MCF 10A (cell line): ENCODE data around the gene SOX15. TPM values are rescaled to one million over a fixed set of nuclear protein-coding genes. Genes with fewer than 3 reads are reported as not detected.
A peak's percentile ranks its signal among the peaks of the same experiment; 100 is the strongest.

Experiments
- BruUV-seq: library from RNA; stranded (reverse); fragments of 400-500 nt; replicated peaks from 2 replicates; lab custom pipeline; 2021; lab: Mats Ljungman, UMichigan
- CTCF ChIA-PET: fragments of 300-600 bp; sonication (Branson Sonifier 250); formaldehyde crosslinking; extraction: SDS; loops from one replicate; lab custom pipeline; 2021; ENCODE audit warnings: antibody characterized with exemption, inconsistent platforms; lab: Yijun Ruan, JAX
- POLR2A ChIA-PET: fragments of 300-600, 350-650 bp; sonication (Branson Sonifier 250); formaldehyde crosslinking; extraction: SDS; loops from one replicate; lab custom pipeline; 2020; ENCODE audit warnings: antibody characterized with exemption, inconsistent platforms; lab: Yijun Ruan, JAX
- DNase-seq: peaks from one replicate; pipeline ENCODE4 v3.0.0-alpha.2; 2018; ENCODE audit not compliant: unreplicated experiment
- H3K27ac Mint-ChIP-seq: one replicate; pipeline ENCODE4 v1.8.0; 2022; ENCODE audit warnings: mild to moderate bottlenecking, low read depth, mixed read lengths; ENCODE audit not compliant: unreplicated experiment
- H3K27me3 Mint-ChIP-seq: one replicate; pipeline ENCODE4 v1.8.0; 2022; ENCODE audit warnings: mixed read lengths; ENCODE audit not compliant: insufficient read depth, unreplicated experiment
- H3K36me3 Mint-ChIP-seq: one replicate; pipeline ENCODE4 v1.8.0; 2022; ENCODE audit warnings: mild to moderate bottlenecking, moderate library complexity, mixed read lengths; ENCODE audit not compliant: insufficient read depth, unreplicated experiment
- H3K4me1 Mint-ChIP-seq: one replicate; pipeline ENCODE4 v1.8.0; 2022; ENCODE audit warnings: mixed read lengths; ENCODE audit not compliant: insufficient read depth, unreplicated experiment
- H3K4me3 Mint-ChIP-seq: one replicate; pipeline ENCODE4 v1.8.0; 2022; ENCODE audit warnings: mild to moderate bottlenecking, moderate library complexity, mixed read lengths; ENCODE audit not compliant: unreplicated experiment
- H3K9me3 Mint-ChIP-seq: one replicate; pipeline ENCODE4 v1.8.0; 2022; ENCODE audit warnings: mixed read lengths; ENCODE audit not compliant: unreplicated experiment
- intact Hi-C: fragments of 100-400 bp; cut with micrococcal nuclease; formaldehyde crosslinking; loops from 2 replicates; pipeline ENCODE4 v1.14.1; 2022
- total RNA-seq: library from RNA; stranded (reverse); gene quantifications from 2 replicates; pipeline ENCODE4 v1.2.3, GENCODE V29; 2022
- TF ChIP-seq, protein P1 (sequence below): fragments of 200-600 bp; IDR thresholded peaks from one replicate; pipeline ENCODE4 v1.8.0; 2022; ENCODE audit warnings: antibody characterized with exemption, mild to moderate bottlenecking; ENCODE audit not compliant: unreplicated experiment

The SOX15 gene
- total RNA-seq, 1 experiment from 2014 or later: 34.4 TPM

DNA sequence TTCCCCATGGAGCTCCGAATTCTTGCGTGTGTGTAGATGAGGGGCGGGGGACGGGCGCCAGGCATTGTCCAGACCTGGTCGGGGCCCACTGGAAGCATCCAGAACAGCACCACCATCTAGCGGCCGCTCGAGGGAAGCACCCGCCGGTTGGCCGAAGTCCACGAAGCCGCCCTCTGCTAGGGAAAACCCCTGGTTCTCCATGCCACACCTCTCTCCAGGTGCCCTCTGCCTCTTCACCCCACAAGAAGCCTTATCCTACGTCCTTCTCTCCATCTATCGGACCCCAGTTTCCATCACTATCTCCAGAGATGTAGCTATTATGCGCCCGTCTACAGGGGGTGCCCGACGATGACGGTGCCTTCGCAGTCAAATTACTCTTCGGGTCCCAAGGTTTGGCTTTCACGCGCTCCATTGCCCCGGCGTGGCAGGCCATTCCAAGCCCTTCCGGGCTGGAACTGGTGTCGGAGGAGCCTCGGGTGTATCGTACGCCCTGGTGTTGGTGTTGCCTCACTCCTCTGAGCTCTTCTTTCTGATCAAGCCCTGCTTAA, 28.8 kb downstream of the SOX15 start:
- TSS peak; percentile 61 for BruUV-seq
- Mint-ChIP-seq H3K4me3 (peak overlapping the region; percentile 81), H3K36me3 (peaks cover 31% of the 10 kb centered on the region), H3K4me1 (peaks cover 42% of the 10 kb centered on the region), H3K27me3 (no peaks in the 10 kb centered on the region), H3K27ac (peak overlapping the region; percentile 91), H3K9me3 (no peaks in the 10 kb centered on the region)
- TF ChIP-seq, protein P1, sequence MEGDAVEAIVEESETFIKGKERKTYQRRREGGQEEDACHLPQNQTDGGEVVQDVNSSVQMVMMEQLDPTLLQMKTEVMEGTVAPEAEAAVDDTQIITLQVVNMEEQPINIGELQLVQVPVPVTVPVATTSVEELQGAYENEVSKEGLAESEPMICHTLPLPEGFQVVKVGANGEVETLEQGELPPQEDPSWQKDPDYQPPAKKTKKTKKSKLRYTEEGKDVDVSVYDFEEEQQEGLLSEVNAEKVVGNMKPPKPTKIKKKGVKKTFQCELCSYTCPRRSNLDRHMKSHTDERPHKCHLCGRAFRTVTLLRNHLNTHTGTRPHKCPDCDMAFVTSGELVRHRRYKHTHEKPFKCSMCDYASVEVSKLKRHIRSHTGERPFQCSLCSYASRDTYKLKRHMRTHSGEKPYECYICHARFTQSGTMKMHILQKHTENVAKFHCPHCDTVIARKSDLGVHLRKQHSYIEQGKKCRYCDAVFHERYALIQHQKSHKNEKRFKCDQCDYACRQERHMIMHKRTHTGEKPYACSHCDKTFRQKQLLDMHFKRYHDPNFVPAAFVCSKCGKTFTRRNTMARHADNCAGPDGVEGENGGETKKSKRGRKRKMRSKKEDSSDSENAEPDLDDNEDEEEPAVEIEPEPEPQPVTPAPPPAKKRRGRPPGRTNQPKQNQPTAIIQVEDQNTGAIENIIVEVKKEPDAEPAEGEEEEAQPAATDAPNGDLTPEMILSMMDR: peak; percentile 88
- peak; percentile 92 for DNase-seq
- intact Hi-C loops: loop anchor here (1.0 kb wide), 6 partner anchors 28 to 281 kb away; partner anchors contain the start of gene POLR2A
- CTCF ChIA-PET: interaction anchor here (0.6 to 7.1 kb wide), 56 partner anchors 9 to 599 kb away, joined by 3 to 123 read pairs (median 4); partner anchors contain the start of genes CD68, CHRNB1, TMEM95 and TP53
- POLR2A ChIA-PET: interaction anchor here (0.6 to 6.0 kb wide), 48 partner anchors 9 to 516 kb away, joined by 3 to 71 read pairs (median 5); partner anchors contain the start of genes CD68, GPS2, MPDU1 and NEURL4

DNA sequence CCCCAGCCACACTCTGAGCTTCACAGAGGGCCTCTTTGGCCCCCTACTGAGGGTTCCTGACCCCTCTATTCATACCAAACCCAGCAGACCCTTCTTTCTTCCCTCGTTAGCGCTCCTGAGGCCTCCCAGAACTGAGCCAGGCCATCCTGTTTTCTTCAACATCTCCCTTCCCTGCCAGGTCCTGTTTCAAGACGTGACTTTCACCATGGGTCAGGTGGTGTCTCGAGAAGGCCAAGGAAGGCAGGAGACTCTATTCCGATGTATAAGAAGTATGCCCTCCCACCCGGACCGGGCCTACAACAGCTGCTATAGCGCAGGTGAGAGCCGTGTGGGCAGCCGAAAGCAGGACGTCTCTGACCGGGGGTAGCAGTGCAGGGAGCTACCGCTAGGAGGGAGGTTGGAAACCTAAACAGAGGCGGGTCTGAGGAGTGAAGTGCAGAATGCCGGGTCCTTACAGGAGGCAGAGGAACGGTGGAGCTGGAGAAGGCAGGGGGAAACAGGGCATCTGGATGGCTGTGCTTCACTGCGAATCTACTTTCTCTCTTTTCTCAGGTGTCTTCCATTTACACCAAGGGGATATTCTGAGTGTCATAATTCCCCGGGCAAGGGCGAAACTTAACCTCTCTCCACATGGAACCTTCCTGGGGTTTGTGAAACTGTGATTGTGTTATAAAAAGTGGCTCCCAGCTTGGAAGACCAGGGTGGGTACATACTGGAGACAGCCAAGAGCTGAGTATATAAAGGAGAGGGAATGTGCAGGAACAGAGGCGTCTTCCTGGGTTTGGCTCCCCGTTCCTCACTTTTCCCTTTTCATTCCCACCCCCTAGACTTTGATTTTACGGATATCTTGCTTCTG, 29.5 kb downstream of the SOX15 start:
- H3K4me3 Mint-ChIP-seq: peak overlapping the region; percentile 81
- H3K36me3 Mint-ChIP-seq: peaks cover 24% of the 10 kb centered on the region
- H3K27ac Mint-ChIP-seq: peak overlapping the region; percentile 91
- ChIA-PET CTCF (interaction anchor here (0.6 to 7.1 kb wide), 57 partner anchors 10 to 600 kb away, joined by 3 to 123 read pairs (median 4); partner anchors contain the start of genes CD68, CHRNB1, TMEM102 and TMEM95), POLR2A (interaction anchor here (0.6 to 6.0 kb wide), 50 partner anchors 9 to 319 kb away, joined by 3 to 71 read pairs (median 5); partner anchors contain the start of genes CD68, GPS2, MPDU1 and NEURL4)
- BruUV-seq: no TSS peak
- no peak for DNase-seq
- TF ChIP-seq, protein P1: peak; percentile 37
- peaks cover 42% of the 10 kb centered on the region for H3K4me1 Mint-ChIP-seq
- intact Hi-C loops: loop anchor here (1.0 kb wide), 6 partner anchors 29 to 280 kb away; partner anchors contain the start of gene POLR2A
- H3K27me3 Mint-ChIP-seq: no peaks in the 10 kb centered on the region
- no peaks in the 10 kb centered on the region for H3K9me3 Mint-ChIP-seq

DNA sequence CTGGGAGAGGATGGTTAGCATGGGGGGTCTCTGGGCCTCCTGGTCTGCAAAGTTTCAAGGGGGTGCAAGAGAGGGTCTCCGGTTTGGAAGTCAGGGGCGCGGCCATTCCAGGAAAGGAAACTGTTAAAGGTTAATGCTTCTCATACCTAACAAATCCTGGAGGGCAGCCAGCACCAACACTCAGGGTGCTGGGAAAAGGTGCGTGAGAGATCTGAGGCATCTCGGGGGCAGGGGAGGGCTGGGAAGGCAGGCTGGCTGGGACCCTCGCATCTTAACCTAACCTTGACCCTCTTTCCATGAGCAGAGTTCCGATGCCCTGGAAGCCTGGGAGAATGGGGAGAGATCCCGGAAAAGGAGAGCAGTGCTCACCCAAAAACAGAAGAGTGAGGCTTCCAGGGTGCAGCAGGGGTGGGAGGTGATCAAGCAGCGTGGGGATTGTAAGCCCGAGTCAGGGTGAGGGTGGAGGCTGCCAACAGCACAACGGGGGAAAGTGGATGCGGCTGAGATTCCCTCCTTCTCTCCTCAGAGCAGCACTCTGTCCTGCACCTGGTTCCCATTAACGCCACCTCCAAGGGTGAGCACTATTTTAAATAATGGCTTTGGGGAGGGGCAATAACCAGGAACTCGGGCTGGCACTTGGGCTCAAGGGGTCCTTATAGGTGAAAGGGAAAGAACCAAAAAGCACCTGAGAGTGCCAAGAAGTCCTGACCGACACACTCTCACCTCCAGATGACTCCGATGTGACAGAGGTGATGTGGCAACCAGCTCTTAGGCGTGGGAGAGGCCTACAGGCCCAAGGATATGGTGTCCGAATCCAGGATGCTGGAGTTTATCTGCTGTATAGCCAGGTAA, 30.3 kb downstream of the SOX15 start:
- H3K4me1 Mint-ChIP-seq: peaks cover 42% of the 10 kb centered on the region
- H3K27ac Mint-ChIP-seq: peak overlapping the region; percentile 91
- intact Hi-C loops: no loop called here
- ChIA-PET POLR2A (interaction anchor here (0.5 to 6.0 kb wide), 33 partner anchors 10 to 326 kb away, joined by 3 to 71 read pairs (median 7); partner anchors contain the start of genes CD68, MPDU1, POLR2A and SOX15), CTCF (interaction anchor here (0.7 to 7.1 kb wide), 31 partner anchors 10 to 519 kb away, joined by 3 to 123 read pairs (median 6); partner anchors contain the start of genes CD68, CHRNB1, TMEM102 and TMEM95)
- peak overlapping the region; percentile 81 for H3K4me3 Mint-ChIP-seq
- H3K36me3 Mint-ChIP-seq: peaks cover 17% of the 10 kb centered on the region
- BruUV-seq: no TSS peak
- TF ChIP-seq, protein P1: no peak
- H3K27me3 Mint-ChIP-seq: no peaks in the 10 kb centered on the region
- no peaks in the 10 kb centered on the region for H3K9me3 Mint-ChIP-seq
- peak; percentile 75 for DNase-seq
